Bronchial epithelial cell (primary cell): ENCODE measurements around the gene UNC5B. TPM values are rescaled to one million over a fixed set of nuclear protein-coding genes. Genes with fewer than 3 reads are reported as not detected.

Source experiments
- DNase-seq: peaks from one replicate; pipeline ENCODE4 v3.0.0-alpha.2; 2010; ENCODE audit warnings: low read depth
- FAIRE-seq: peaks from 2 replicates; lab custom pipeline; 2011; peaks lifted over from hg19 to GRCh38; lab: Jason Lieb, UNC
- H3K27me3 ChIP-seq: 2 replicates; pipeline ENCODE4 v1.5.1; 2011; ENCODE audit warnings: low read length; ENCODE audit not compliant: control insufficient read depth, insufficient read depth
- H3K36me3 ChIP-seq: 2 replicates; pipeline ENCODE4 v1.5.1; 2011; ENCODE audit warnings: low read length; ENCODE audit not compliant: control insufficient read depth, insufficient read depth
- H3K4me3 ChIP-seq: 2 replicates; pipeline ENCODE4 v1.5.1; 2011; ENCODE audit warnings: mild to moderate bottlenecking, low read depth, low read length, control low read depth
- total RNA-seq: library from RNA; depleted of rRNA; stranded (reverse); fragments of >200 nt; gene quantifications from 2 replicates; pipeline ENCODE4 v1.2.1, GENCODE V29; 2014
- TF ChIP-seq, protein P1 (sequence below): IDR thresholded peaks from 2 replicates; pipeline ENCODE4 v1.5.1; 2011; ENCODE audit warnings: mild to moderate bottlenecking, moderate library complexity, low read length, control low read depth, inconsistent platforms; ENCODE audit not compliant: insufficient read depth, severe bottlenecking

UNC5B gene
- total RNA-seq, 1 donor from 2014 or later = 36.6 TPM

DNA sequence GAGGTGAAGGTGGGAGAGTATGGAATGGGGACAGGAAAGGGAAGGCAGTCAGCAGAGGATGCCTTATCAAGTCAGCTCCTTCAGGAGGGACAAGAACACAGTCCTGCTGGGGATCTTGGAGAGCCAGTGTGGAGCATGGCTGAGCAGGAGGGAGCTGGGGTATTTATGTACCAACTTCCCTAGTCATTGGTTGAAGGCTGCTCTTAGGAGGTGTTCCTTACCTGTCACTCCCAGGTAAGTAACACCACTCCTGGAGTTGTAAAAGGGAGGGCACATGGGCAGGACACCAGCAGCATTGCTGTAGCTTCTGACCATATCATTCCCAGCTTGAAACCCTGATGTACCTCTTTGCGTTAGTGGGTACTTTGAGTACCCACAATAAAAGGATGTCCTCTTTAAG is 136.5 kb downstream of the UNC5B start:
- no peak overlapping the region for H3K4me3 ChIP-seq
- no peaks in the 10 kb centered on the region for H3K36me3 ChIP-seq
- TF ChIP-seq, protein P1, sequence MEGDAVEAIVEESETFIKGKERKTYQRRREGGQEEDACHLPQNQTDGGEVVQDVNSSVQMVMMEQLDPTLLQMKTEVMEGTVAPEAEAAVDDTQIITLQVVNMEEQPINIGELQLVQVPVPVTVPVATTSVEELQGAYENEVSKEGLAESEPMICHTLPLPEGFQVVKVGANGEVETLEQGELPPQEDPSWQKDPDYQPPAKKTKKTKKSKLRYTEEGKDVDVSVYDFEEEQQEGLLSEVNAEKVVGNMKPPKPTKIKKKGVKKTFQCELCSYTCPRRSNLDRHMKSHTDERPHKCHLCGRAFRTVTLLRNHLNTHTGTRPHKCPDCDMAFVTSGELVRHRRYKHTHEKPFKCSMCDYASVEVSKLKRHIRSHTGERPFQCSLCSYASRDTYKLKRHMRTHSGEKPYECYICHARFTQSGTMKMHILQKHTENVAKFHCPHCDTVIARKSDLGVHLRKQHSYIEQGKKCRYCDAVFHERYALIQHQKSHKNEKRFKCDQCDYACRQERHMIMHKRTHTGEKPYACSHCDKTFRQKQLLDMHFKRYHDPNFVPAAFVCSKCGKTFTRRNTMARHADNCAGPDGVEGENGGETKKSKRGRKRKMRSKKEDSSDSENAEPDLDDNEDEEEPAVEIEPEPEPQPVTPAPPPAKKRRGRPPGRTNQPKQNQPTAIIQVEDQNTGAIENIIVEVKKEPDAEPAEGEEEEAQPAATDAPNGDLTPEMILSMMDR = no peak
- H3K27me3 ChIP-seq = no peaks in the 10 kb centered on the region
- DNase-seq (no peak), FAIRE-seq (no peak)

DNA sequence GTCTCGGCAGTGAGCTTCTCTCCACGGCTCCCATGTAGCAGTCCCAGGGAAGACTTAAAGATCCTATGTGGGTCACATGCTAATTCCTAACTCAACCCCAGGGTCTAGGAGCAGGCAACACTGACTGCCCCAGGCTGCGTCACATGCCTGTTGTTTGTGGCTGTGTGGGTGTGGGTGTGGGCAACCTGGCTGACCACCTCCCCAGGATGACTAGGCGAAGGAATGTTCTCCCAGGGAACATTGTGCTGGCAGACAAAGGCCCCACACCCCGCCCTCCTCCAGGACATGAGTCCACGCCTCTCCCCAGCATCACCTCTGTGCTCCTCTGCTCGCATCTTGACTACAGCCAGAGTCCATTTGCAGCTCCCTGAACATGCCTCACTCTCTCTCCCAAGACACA is 137.0 kb downstream of the UNC5B start:
- DNase-seq = peak; percentile 80
- FAIRE-seq = peak; percentile 96

DNA sequence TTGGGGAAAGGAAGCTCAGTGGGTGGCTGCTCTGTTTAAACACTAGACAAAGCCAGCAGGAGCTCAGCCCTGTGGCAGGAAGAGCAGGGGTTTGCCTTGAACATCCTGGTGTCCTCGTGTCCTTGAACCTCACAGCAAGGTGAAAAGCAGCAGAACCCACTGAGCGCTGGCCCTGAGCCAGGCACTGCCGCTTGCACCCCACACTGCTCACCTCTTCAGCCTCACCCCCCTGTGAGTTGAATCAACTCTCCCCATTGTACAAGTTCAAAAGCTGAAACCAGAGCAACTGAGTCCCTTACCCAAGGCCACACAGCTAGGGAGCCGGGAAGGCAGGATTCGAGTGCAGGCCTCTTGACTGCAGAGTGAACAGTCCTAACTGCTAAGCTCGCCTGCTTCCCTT is 138.7 kb downstream of the UNC5B start:
- Histone ChIP-seq H3K27me3 (no peaks in the 10 kb centered on the region), H3K36me3 (no peaks in the 10 kb centered on the region), H3K4me3 (no peak overlapping the region)
- DNase-seq (no peak), FAIRE-seq (no peak)
- TF ChIP-seq, protein P1 = no peak

More for the DNA sequence above, 137.0 kb downstream of the UNC5B start:
- H3K4me3 ChIP-seq = no peak overlapping the region
- no peaks in the 10 kb centered on the region for H3K27me3 ChIP-seq
- TF ChIP-seq, protein P1 = no peak
- H3K36me3 ChIP-seq = no peaks in the 10 kb centered on the region

DNA sequence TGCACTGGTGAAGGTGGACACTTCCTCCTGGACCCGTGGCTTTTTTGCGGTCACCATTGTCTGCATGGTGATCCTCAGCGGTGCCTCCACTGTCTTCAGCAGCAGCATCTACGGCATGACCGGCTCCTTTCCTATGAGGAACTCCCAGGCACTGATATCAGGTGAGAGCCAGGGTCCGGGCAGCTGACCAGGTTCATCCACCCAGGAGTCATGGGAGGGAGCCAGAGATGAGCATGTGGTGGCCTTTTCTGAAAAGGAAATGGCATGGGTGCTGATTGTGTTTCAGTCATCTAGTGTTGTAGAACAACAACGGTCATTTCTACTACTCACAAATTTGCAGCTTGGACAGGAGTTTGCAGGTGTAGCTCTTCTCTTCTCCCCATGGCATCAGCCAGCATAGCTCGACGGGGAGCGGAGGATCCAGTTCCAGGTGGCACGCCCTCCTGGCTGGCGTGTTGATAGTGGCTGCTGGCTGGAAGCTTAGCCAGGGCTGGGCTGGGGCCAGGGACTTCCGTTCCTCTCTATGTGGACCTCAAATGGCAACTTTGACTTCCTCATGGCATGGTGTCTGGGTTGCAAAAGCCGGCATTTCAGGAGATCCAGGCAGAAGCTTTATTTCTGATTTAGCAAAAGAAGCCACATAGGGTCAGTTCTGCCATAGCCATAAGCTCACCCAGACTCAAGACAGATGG is 139.4 kb downstream of the UNC5B start:
- H3K36me3 ChIP-seq = no peaks in the 10 kb centered on the region
- no peaks in the 10 kb centered on the region for H3K27me3 ChIP-seq
- H3K4me3 ChIP-seq = no peak overlapping the region
- DNase-seq (no peak), FAIRE-seq (no peak)
- TF ChIP-seq, protein P1 = no peak

Other genes starting within 250 kb of the UNC5B start
- 0.53 and 0.77 TPM in 2 replicates for gene SLC29A3, start 106.7 kb downstream of the UNC5B start, total RNA-seq
- gene CDH23, start 184.3 kb downstream of the UNC5B start, total RNA-seq = 0.13 TPM in 1 of 2 replicates, not detected in the other